Fibroblast of lung (primary cell): Measurements from ENCODE around the gene FAM83E. TPM values are rescaled to one million over a fixed set of nuclear protein-coding genes. Genes with fewer than 3 reads are reported as not detected.
A peak's percentile ranks its signal among the peaks of the same experiment; 100 is the strongest.

Source experiments
- DNase-seq, 2 donors: peaks; one replicate each; pipeline versions ENCODE4 v3.0.0 to v3.0.0-alpha.2; 2010; ENCODE audit warnings: low read depth in 2 of 2
- H2AFZ ChIP-seq: 2 replicates; pipeline ENCODE4 v1.5.1; 2012; ENCODE audit warnings: low read length, control low read depth, inconsistent platforms
- H3K27ac ChIP-seq: 2 replicates; pipeline ENCODE4 v1.5.1; 2011; ENCODE audit warnings: low read length, control low read depth; ENCODE audit not compliant: insufficient read depth
- H3K27me3 ChIP-seq: 2 replicates; pipeline ENCODE4 v1.5.1; 2011; ENCODE audit warnings: mild to moderate bottlenecking, low read length; ENCODE audit not compliant: control insufficient read depth, insufficient read depth
- H3K36me3 ChIP-seq: 2 replicates; pipeline ENCODE4 v1.5.1; 2011; ENCODE audit warnings: low read length; ENCODE audit not compliant: control insufficient read depth, insufficient read depth
- H3K4me1 ChIP-seq: 2 replicates; pipeline ENCODE4 v1.5.1; 2011; ENCODE audit warnings: low read length; ENCODE audit not compliant: control insufficient read depth, insufficient read depth; ENCODE audit errors: extremely low read depth
- H3K4me2 ChIP-seq: 2 replicates; pipeline ENCODE4 v1.5.1; 2011; ENCODE audit warnings: low read length, control low read depth; ENCODE audit not compliant: insufficient read depth; ENCODE audit errors: extremely low read depth
- H3K4me3 ChIP-seq, 4 experiments: fragments of 200-600 bp in 1 of 4; sonication (generic) in 1 of 4; replicated peaks in 1 of 4; 2 replicates each; pipeline ENCODE4 v1.5.1; 2011 to 2016; ENCODE audit warnings: low read length in 4 of 4, low read depth in 3 of 4, mild to moderate bottlenecking in 3 of 4, control low read depth in 2 of 4, inconsistent platforms in 1 of 4, mixed read lengths in 1 of 4; ENCODE audit not compliant: insufficient read depth in 1 of 4; ENCODE audit errors: control extremely low read depth in 1 of 4
- H3K79me2 ChIP-seq: 2 replicates; pipeline ENCODE4 v1.5.1; 2012; ENCODE audit warnings: mild to moderate bottlenecking, low read length, inconsistent platforms; ENCODE audit not compliant: control insufficient read depth, insufficient read depth
- H3K9ac ChIP-seq: 2 replicates; pipeline ENCODE4 v1.5.1; 2011; ENCODE audit warnings: mild to moderate bottlenecking, low read length, control low read depth; ENCODE audit not compliant: insufficient read depth
- H3K9me3 ChIP-seq: 2 replicates; pipeline ENCODE4 v1.5.1; 2012; ENCODE audit warnings: low read depth, low read length; ENCODE audit not compliant: control insufficient read depth, insufficient read depth
- H4K20me1 ChIP-seq: 2 replicates; pipeline ENCODE4 v1.5.1; 2011; ENCODE audit warnings: low read length; ENCODE audit not compliant: control insufficient read depth, insufficient read depth; ENCODE audit errors: extremely low read depth
- CTCF ChIP-seq, 2 donors: IDR thresholded peaks in 1 of 2; conservative IDR thresholded peaks in 1 of 2; 1 replicate in 1 of 2; 2 replicates in 1 of 2; pipeline ENCODE4 v1.5.1; 2011 to 2012; ENCODE audit warnings: low read length in 2 of 2, control low read depth in 1 of 2, inconsistent platforms in 1 of 2, low read depth in 1 of 2, mild to moderate bottlenecking in 1 of 2
- EZH2 ChIP-seq: IDR thresholded peaks from 2 replicates; pipeline ENCODE4 v1.5.1; 2012; ENCODE audit warnings: low read length, control low read depth, mild to moderate bottlenecking; ENCODE audit errors: missing control alignments
- polyA plus RNA-seq, 2 donors: library from polyadenylated mRNA; depleted of rRNA in 1 of 2; stranded (reverse) in 1 of 2; unstranded in 1 of 2; fragments of >200 nt; gene quantifications; 2 replicates each; pipeline ENCODE4 v1.2.1, GENCODE V29; 2011 to 2012; ENCODE audit warnings: missing spikeins in 1 of 2
- total RNA-seq: library from RNA; depleted of rRNA; stranded (reverse); fragments of >200 nt; gene quantifications from 2 replicates; pipeline ENCODE4 v1.2.1, GENCODE V29; 2014

FAM83E gene
- total and polyA plus RNA-seq, 2 donors (not counting 1 experiment from before 2014, with no cell fraction given) = 0.50 TPM; not detected in 1

- peak overlapping the region in 3 of 4 experiments; percentile 40 to 76 (median 53) for H3K4me3 ChIP-seq
- H3K4me2 ChIP-seq = peak overlapping the region; percentile 87
- H3K79me2 ChIP-seq = no peaks in the 10 kb centered on the region
- H3K27ac ChIP-seq = peak overlapping the region; percentile 77
- peak overlapping the region; percentile 42 for H3K9ac ChIP-seq
- H3K27me3 ChIP-seq = no peaks in the 10 kb centered on the region
- no peaks in the 10 kb centered on the region for H3K36me3 ChIP-seq
- TF ChIP-seq EZH2 = no peak
- no peak for TF ChIP-seq CTCF (conservative IDR thresholded peaks at IDR 0.05 in 1 of 2, IDR thresholded peaks at IDR 0.05 in 1 of 2; ENCODE audit: low read depth in 1 of 2, low read length in 2 of 2)
- H3K4me1 ChIP-seq = peaks cover 41% of the 10 kb centered on the region
- no peaks in the 10 kb centered on the region for H4K20me1 ChIP-seq
- H3K9me3 ChIP-seq = no peaks in the 10 kb centered on the region
- H2AFZ ChIP-seq = no peak overlapping the region
- DNase-seq = no peak
Measured at GRCh38 chr19:48635263-48635965, 20.5 kb upstream of the FAM83E start.

DNA sequence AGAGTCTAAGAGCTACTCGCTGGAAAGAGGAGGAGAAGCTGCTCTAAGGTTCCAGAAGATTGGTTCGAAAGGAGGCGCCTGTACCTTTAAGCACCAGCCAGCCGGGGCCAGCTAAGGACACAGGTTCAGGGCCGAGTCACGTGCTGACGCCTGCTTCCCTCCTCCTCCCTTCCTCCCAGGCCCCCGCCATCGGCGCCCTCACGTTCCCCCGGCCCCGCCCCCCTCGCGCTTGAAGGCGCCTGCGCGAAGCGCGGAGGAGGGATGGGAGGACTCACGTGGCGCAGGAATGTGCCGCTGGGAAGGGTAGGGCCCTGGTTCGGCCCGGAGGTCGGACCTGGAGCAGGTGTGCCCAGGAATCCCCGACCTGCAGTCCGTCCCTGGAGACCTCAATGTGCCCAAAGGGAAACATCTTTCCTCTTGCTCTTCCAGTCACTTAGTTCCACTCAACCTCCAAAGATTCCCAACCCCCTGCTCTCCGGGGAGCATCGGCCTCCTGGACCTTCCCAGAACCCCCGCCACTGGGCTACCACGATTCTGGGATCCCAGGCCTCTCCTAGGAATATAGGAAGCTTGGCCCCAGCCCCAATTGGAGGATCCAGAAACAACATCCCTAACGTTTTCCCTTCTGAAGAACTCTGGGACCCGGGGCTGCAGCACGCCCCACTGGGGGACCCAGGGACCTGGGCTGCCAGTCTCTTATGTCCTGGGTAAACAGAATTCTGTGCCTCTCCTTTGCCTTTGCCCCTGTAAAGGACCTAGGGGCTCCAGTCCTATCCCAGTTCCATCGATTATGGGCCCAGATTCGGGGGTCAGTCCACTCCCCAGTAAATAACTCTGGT lies 19.8 kb upstream of the FAM83E start:
- Histone ChIP-seq H3K4me1 (peaks cover 43% of the 10 kb centered on the region), H3K27ac (peak overlapping the region; percentile 77)

More for the DNA sequence above, 19.8 kb upstream of the FAM83E start:
- Histone ChIP-seq H3K36me3 (no peaks in the 10 kb centered on the region), H3K27me3 (no peaks in the 10 kb centered on the region), H3K79me2 (no peaks in the 10 kb centered on the region), H2AFZ (peak overlapping the region; percentile 80), H4K20me1 (no peaks in the 10 kb centered on the region), H3K4me2 (peak overlapping the region; percentile 99), H3K9ac (peak overlapping the region; percentile 53), H3K4me3 (peak overlapping the region; percentile 20 to 76 (median 34)), H3K9me3 (no peaks in the 10 kb centered on the region)
- TF ChIP-seq CTCF (conservative IDR thresholded peaks at IDR 0.05 in 1 of 2, IDR thresholded peaks at IDR 0.05 in 1 of 2; ENCODE audit: low read depth in 1 of 2, low read length in 2 of 2) (no peak), EZH2 (no peak)
- DNase-seq = peak; percentile 90 to 95
